Measurements from ENCODE around the gene NSUN2.

- TF ChIP-seq, protein P1, sequence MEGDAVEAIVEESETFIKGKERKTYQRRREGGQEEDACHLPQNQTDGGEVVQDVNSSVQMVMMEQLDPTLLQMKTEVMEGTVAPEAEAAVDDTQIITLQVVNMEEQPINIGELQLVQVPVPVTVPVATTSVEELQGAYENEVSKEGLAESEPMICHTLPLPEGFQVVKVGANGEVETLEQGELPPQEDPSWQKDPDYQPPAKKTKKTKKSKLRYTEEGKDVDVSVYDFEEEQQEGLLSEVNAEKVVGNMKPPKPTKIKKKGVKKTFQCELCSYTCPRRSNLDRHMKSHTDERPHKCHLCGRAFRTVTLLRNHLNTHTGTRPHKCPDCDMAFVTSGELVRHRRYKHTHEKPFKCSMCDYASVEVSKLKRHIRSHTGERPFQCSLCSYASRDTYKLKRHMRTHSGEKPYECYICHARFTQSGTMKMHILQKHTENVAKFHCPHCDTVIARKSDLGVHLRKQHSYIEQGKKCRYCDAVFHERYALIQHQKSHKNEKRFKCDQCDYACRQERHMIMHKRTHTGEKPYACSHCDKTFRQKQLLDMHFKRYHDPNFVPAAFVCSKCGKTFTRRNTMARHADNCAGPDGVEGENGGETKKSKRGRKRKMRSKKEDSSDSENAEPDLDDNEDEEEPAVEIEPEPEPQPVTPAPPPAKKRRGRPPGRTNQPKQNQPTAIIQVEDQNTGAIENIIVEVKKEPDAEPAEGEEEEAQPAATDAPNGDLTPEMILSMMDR (IDR thresholded peaks at IDR 0.05; ENCODE audit: poor library complexity, severe bottlenecking): no peak
- TF ChIP-seq TAF1 (IDR thresholded peaks at IDR 0.05; ENCODE audit: low read depth): no peak
- TF ChIP-seq REST (IDR thresholded peaks at IDR 0.05; ENCODE audit: borderline replicate concordance): no peak
- no peak for TF ChIP-seq EP300 (conservative IDR thresholded peaks at IDR 0.05; ENCODE audit: poor library complexity, severe bottlenecking)
- no peak for TF ChIP-seq RAD21 (conservative IDR thresholded peaks at IDR 0.05)
These were observed 25.8 kb downstream of the NSUN2 start for GRCh38 chr5:6606884-6607558.

Data from neural cell (in vitro differentiated cells).